ENCODE results near the gene PAK1. TPM values are rescaled to one million over a fixed set of nuclear protein-coding genes. Genes with fewer than 3 reads are reported as not detected.

PAK1 gene
- polyA plus RNA-seq, 3 donors, result 128 to 195 (median 134) TPM

DNA sequence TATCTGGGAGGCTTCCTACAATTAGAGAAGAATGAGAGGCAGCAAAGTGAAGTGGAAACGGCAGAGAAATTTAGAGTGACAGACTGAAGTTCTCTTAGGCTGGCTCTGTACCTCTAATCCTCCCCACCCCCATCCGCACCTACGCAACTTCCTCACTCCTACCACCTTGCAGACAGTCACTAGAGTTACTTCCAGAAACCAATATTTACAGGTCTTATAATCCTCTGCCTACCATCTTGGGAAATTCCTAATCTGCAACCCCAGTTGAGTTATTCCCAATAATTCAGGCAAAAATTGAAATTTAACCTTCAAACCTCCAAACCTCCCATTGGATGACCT lies 71.7 kb downstream of the PAK1 start:
- TF ChIP-seq, protein P1, sequence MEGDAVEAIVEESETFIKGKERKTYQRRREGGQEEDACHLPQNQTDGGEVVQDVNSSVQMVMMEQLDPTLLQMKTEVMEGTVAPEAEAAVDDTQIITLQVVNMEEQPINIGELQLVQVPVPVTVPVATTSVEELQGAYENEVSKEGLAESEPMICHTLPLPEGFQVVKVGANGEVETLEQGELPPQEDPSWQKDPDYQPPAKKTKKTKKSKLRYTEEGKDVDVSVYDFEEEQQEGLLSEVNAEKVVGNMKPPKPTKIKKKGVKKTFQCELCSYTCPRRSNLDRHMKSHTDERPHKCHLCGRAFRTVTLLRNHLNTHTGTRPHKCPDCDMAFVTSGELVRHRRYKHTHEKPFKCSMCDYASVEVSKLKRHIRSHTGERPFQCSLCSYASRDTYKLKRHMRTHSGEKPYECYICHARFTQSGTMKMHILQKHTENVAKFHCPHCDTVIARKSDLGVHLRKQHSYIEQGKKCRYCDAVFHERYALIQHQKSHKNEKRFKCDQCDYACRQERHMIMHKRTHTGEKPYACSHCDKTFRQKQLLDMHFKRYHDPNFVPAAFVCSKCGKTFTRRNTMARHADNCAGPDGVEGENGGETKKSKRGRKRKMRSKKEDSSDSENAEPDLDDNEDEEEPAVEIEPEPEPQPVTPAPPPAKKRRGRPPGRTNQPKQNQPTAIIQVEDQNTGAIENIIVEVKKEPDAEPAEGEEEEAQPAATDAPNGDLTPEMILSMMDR (IDR thresholded peaks at IDR 0.05), result no peak
- Histone ChIP-seq H2AFZ (ENCODE audit: insufficient read depth, low read depth, low read length, poor library complexity, severe bottlenecking) (no peak overlapping the region), H3K9ac (ENCODE audit: insufficient read depth, low read length, poor library complexity, severe bottlenecking) (no peak overlapping the region), H3K79me2 (ENCODE audit: insufficient read depth, low read length) (peaks cover 100% of the 10 kb centered on the region), H3K4me2 (replicated peaks; ENCODE audit: extremely low read depth, low read length, poor library complexity, severe bottlenecking) (no peak overlapping the region), H3K27me3 (ENCODE audit: control insufficient read depth in 2 of 2, insufficient read depth in 2 of 2, low read length in 2 of 2) (no peaks in the 10 kb centered on the region), H3K9me3 (replicated peaks in 1 of 2; ENCODE audit: control insufficient read depth in 1 of 2, insufficient read depth in 1 of 2, low read length in 2 of 2) (no peaks in the 10 kb centered on the region), H3K4me3 (replicated peaks in 1 of 3; ENCODE audit: low read depth in 2 of 3, low read length in 3 of 3) (no peak overlapping the region), H3K36me3 (replicated peaks in 1 of 2; ENCODE audit: control insufficient read depth in 1 of 2, insufficient read depth in 2 of 2, low read length in 2 of 2) (peaks cover 17 to 38% of the 10 kb centered on the region in 2 donors), H3K27ac (ENCODE audit: low read depth in 1 of 2, low read length in 2 of 2) (peak overlapping the region in 1 of 2 donors; percentile 65), H3K4me1 (ENCODE audit: control insufficient read depth in 1 of 2, insufficient read depth in 2 of 2, low read length in 2 of 2) (peaks cover 15 to 44% of the 10 kb centered on the region in 2 donors), H4K20me1 (ENCODE audit: insufficient read depth, low read length) (peaks cover 100% of the 10 kb centered on the region)
- intact Hi-C loops (cut with micrococcal nuclease), result loop anchor here (10.0 kb wide), 2 partner anchors 53 to 143 kb away; no protein-coding TSS in a partner anchor
- Mint-ChIP-seq H3K36me3 (peaks cover 10 to 38% of the 10 kb centered on the region in 2 donors), H3K9me3 (no peaks in the 10 kb centered on the region), H3K27me3 (ENCODE audit: low read depth in 3 of 3) (no peaks in the 10 kb centered on the region), H3K4me3 (no peak overlapping the region), H3K27ac (peak overlapping the region; percentile 13 to 77 (median 35)), H3K4me1 (peaks cover 36% of the 10 kb centered on the region)
- 88% methylated on average over 2 of the region's 3 CpGs for WGBS (ENCODE audit: insufficient coverage)
- DNase-seq, result no peak

GRCh38 chr11:77401486-77402217 lies 72.2 kb downstream of the PAK1 start:
- H3K4me2 ChIP-seq (replicated peaks; ENCODE audit: extremely low read depth, low read length, poor library complexity, severe bottlenecking), result no peak overlapping the region
- peaks cover 100% of the 10 kb centered on the region for H4K20me1 ChIP-seq (ENCODE audit: insufficient read depth, low read length)
- no peak overlapping the region for H3K9ac ChIP-seq (ENCODE audit: insufficient read depth, low read length, poor library complexity, severe bottlenecking)
- no peak overlapping the region for H2AFZ ChIP-seq (ENCODE audit: insufficient read depth, low read depth, low read length, poor library complexity, severe bottlenecking)
- H3K36me3 ChIP-seq (replicated peaks in 1 of 2; ENCODE audit: control insufficient read depth in 1 of 2, insufficient read depth in 2 of 2, low read length in 2 of 2), result peaks cover 15 to 38% of the 10 kb centered on the region in 2 donors
- no peaks in the 10 kb centered on the region for H3K9me3 ChIP-seq (replicated peaks in 1 of 2; ENCODE audit: control insufficient read depth in 1 of 2, insufficient read depth in 1 of 2, low read length in 2 of 2)
- Mint-ChIP-seq H3K9me3 (no peaks in the 10 kb centered on the region), H3K27ac (peak overlapping the region in 5 of 7 donors; percentile 20 to 77 (median 61)), H3K4me1 (peaks cover 35% of the 10 kb centered on the region), H3K4me3 (no peak overlapping the region), H3K36me3 (peaks cover 10 to 37% of the 10 kb centered on the region in 2 donors), H3K27me3 (ENCODE audit: low read depth in 3 of 3) (no peaks in the 10 kb centered on the region)
- intact Hi-C loops (cut with micrococcal nuclease), result loop anchor here (10.0 kb wide), 2 partner anchors 53 to 143 kb away; no protein-coding TSS in a partner anchor
- no peak overlapping the region for H3K4me3 ChIP-seq (replicated peaks in 1 of 3; ENCODE audit: low read depth in 2 of 3, low read length in 3 of 3)
- peak overlapping the region in 1 of 2 donors; percentile 65 for H3K27ac ChIP-seq (ENCODE audit: low read depth in 1 of 2, low read length in 2 of 2)
- TF ChIP-seq, protein P1 (IDR thresholded peaks at IDR 0.05), result no peak
- H3K4me1 ChIP-seq (ENCODE audit: control insufficient read depth in 1 of 2, insufficient read depth in 2 of 2, low read length in 2 of 2), result peaks cover 11 to 45% of the 10 kb centered on the region in 2 donors
- WGBS (ENCODE audit: insufficient coverage), result no CpG with 5 or more reads among the region's 2 CpGs
- H3K27me3 ChIP-seq (ENCODE audit: control insufficient read depth in 2 of 2, insufficient read depth in 2 of 2, low read length in 2 of 2), result no peaks in the 10 kb centered on the region
- DNase-seq, result no peak
- H3K79me2 ChIP-seq (ENCODE audit: insufficient read depth, low read length), result peaks cover 100% of the 10 kb centered on the region
